ENCODE results near the gene ZNF84. TPM values are rescaled to one million over a fixed set of nuclear protein-coding genes. Genes with fewer than 3 reads are reported as not detected.

Gene ZNF84
- total and polyA plus RNA-seq, 9 of the 15 experiments (the other 6 are each of a cell fraction or from before 2014, with no cell fraction given): 8.8 to 24.3 (median 12.1) TPM

DNA sequence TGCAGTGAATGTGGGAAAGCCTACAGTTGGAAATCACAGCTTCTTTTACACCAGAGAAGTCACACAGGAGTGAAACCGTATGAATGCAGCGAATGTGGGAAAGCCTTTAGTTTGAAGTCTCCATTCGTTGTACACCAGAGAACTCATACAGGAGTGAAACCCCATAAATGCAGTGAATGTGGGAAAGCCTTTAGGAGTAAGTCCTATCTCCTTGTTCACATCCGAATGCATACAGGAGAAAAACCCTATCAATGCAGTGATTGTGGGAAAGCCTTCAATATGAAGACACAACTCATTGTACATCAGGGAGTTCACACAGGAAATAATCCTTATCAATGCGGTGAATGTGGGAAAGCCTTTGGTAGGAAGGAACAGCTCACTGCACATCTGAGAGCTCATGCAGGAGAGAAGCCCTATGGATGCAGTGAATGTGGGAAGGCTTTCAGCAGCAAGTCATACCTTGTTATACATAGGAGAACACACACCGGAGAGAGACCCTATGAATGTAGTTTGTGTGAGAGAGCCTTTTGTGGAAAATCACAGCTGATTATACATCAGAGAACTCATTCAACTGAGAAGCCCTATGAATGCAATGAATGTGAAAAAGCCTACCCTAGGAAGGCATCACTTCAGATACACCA is 26.5 kb upstream of the ZNF84 start:
- ChIA-PET POLR2A (interaction anchor here (1.4 kb wide), 1 partner anchor 9 kb away, joined by 3 read pairs; no protein-coding TSS in a partner anchor), CTCF (ENCODE audit: low intra/inter-chr PET ratio) (no interaction called here)
- no peaks in the 10 kb centered on the region for H3K79me2 ChIP-seq (ENCODE audit: control insufficient read depth, insufficient read depth, low read length)
- no peak overlapping the region for H2AFZ ChIP-seq (ENCODE audit: low read depth, low read length)
- H3K27me3 ChIP-seq (ENCODE audit: control insufficient read depth in 2 of 2, insufficient read depth in 2 of 2, low read length in 2 of 2): no peaks in the 10 kb centered on the region
- in situ Hi-C loops (cut with MboI): no loop called here
- no peaks in the 10 kb centered on the region for H3K4me1 ChIP-seq (replicated peaks in 1 of 2; ENCODE audit: control insufficient read depth in 2 of 2, insufficient read depth in 2 of 2, low read length in 2 of 2)
- no peak overlapping the region for H3K27ac ChIP-seq (ENCODE audit: extremely low read depth, low read depth, low read length)
- DNase-seq (ENCODE audit: extremely low read depth in 1 of 4, low spot score in 3 of 4) (no peak), FAIRE-seq (no peak), ATAC-seq (no peak)
- no peak overlapping the region for H3K9ac ChIP-seq (ENCODE audit: insufficient read depth in 1 of 2, low read depth in 2 of 2, low read length in 2 of 2)
- no peak overlapping the region for H3K4me3 ChIP-seq
- peaks cover 16% of the 10 kb centered on the region for H3K9me3 ChIP-seq (replicated peaks; ENCODE audit: control insufficient read depth, insufficient read depth, low read depth, low read length)
- no peaks in the 10 kb centered on the region for H3K9me1 ChIP-seq (ENCODE audit: control insufficient read depth, insufficient read depth, low read length)
- BruUV-seq (replicated peaks): no TSS peak
- intact Hi-C loops (cut with micrococcal nuclease): no loop called here
- no peaks in the 10 kb centered on the region for H4K20me1 ChIP-seq (replicated peaks; ENCODE audit: control insufficient read depth, insufficient read depth, low read length)
- H3K36me3 ChIP-seq (ENCODE audit: control insufficient read depth, insufficient read depth, low read length): peaks cover 28% of the 10 kb centered on the region
- H3K4me2 ChIP-seq (ENCODE audit: insufficient read depth, low read length): no peak overlapping the region
- 89% methylated on average over 6 of the region's 6 CpGs for WGBS (ENCODE audit: insufficient coverage, low coverage, missing lambda C conversion rate)
- TF ChIP-seq CBFB (CRISPR knock-in tag; IDR thresholded peaks at IDR 0.05) (no peak), ZNF274 (IDR thresholded peaks at IDR 0.05; ENCODE audit: borderline replicate concordance, low read depth, low read length) (peak; percentile 79), CSDE1 (IDR thresholded peaks at IDR 0.05) (no peak), EP400 (IDR thresholded peaks at IDR 0.05) (no peak), KLF16 (IDR thresholded peaks at IDR 0.05) (no peak), ZC3H4 (CRISPR knock-in tag; IDR thresholded peaks at IDR 0.05; ENCODE audit: borderline replicate concordance) (no peak), ARHGAP35 (IDR thresholded peaks at IDR 0.05; ENCODE audit: partially characterized antibody) (no peak), CBX3 (IDR thresholded peaks at IDR 0.05; ENCODE audit: borderline replicate concordance in 1 of 2, low read length in 2 of 2) (peak in 1 of 2 experiments; percentile 54; a peak in 2 of 3 replicates), TRIM28 (IDR thresholded peaks at IDR 0.05) (0 out of 2 replicates have a peak, but pooled peaks have one; percentile 68)
- TF ChIP-seq, protein P1, sequence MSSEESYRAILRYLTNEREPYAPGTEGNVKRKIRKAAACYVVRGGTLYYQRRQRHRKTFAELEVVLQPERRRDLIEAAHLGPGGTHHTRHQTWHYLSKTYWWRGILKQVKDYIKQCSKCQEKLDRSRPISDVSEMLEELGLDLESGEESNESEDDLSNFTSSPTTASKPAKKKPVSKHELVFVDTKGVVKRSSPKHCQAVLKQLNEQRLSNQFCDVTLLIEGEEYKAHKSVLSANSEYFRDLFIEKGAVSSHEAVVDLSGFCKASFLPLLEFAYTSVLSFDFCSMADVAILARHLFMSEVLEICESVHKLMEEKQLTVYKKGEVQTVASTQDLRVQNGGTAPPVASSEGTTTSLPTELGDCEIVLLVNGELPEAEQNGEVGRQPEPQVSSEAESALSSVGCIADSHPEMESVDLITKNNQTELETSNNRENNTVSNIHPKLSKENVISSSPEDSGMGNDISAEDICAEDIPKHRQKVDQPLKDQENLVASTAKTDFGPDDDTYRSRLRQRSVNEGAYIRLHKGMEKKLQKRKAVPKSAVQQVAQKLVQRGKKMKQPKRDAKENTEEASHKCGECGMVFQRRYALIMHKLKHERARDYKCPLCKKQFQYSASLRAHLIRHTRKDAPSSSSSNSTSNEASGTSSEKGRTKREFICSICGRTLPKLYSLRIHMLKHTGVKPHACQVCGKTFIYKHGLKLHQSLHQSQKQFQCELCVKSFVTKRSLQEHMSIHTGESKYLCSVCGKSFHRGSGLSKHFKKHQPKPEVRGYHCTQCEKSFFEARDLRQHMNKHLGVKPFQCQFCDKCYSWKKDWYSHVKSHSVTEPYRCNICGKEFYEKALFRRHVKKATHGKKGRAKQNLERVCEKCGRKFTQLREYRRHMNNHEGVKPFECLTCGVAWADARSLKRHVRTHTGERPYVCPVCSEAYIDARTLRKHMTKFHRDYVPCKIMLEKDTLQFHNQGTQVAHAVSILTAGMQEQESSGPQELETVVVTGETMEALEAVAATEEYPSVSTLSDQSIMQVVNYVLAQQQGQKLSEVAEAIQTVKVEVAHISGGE (CRISPR knock-in tag; IDR thresholded peaks at IDR 0.05): no peak
- TF ChIP-seq, protein P2, sequence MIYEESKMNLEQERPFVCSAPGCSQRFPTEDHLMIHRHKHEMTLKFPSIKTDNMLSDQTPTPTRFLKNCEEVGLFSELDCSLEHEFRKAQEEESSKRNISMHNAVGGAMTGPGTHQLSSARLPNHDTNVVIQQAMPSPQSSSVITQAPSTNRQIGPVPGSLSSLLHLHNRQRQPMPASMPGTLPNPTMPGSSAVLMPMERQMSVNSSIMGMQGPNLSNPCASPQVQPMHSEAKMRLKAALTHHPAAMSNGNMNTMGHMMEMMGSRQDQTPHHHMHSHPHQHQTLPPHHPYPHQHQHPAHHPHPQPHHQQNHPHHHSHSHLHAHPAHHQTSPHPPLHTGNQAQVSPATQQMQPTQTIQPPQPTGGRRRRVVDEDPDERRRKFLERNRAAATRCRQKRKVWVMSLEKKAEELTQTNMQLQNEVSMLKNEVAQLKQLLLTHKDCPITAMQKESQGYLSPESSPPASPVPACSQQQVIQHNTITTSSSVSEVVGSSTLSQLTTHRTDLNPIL (CRISPR knock-in tag; IDR thresholded peaks at IDR 0.05): no peak

Data from K562 (cell line).